Subcutaneous abdominal adipose tissue (tissue), 5 donors: Measurements from ENCODE around the gene GBGT1.

Experiments used
- H3K27ac ChIP-seq: one replicate; pipeline ENCODE4 v1.7.0; 2013; ENCODE audit warnings: low read depth, mild to moderate bottlenecking, inconsistent platforms, low read length, moderate library complexity
- H3K27me3 ChIP-seq, 5 donors: one replicate each; pipeline ENCODE4 v1.7.0; 2013; ENCODE audit warnings: low read length in 5 of 5, inconsistent platforms in 1 of 5; ENCODE audit not compliant: control insufficient read depth in 5 of 5, insufficient read depth in 4 of 5
- H3K36me3 ChIP-seq, 5 donors: one replicate each; pipeline ENCODE4 v1.7.0; 2013; ENCODE audit warnings: low read length in 5 of 5; ENCODE audit not compliant: control insufficient read depth in 5 of 5, insufficient read depth in 5 of 5
- H3K4me1 ChIP-seq, 5 donors: one replicate each; pipeline ENCODE4 v1.7.0; 2013; ENCODE audit warnings: low read length in 5 of 5, mild to moderate bottlenecking in 3 of 5, moderate library complexity in 1 of 5; ENCODE audit not compliant: control insufficient read depth in 5 of 5, insufficient read depth in 5 of 5
- H3K4me3 ChIP-seq, 5 donors: one replicate each; pipeline ENCODE4 v1.7.0; 2013; ENCODE audit warnings: low read length in 5 of 5, low read depth in 1 of 5
- H3K9ac ChIP-seq, 5 donors: one replicate each; pipeline ENCODE4 v1.7.0; 2013; ENCODE audit warnings: low read length in 5 of 5, mild to moderate bottlenecking in 4 of 5, moderate library complexity in 3 of 5
- H3K9me3 ChIP-seq, 5 donors: one replicate each; pipeline ENCODE4 v1.7.0; 2013; ENCODE audit warnings: low read length in 5 of 5; ENCODE audit not compliant: control insufficient read depth in 5 of 5
- donor health status: healthy.
- donor health status: healthy.
- donor health status: healthy.
- donor health status: healthy.
- donor health status: healthy.

The GBGT1 gene

GRCh38 chr9:133139246-133140173, 24.2 kb downstream of the GBGT1 start:
- H3K36me3 ChIP-seq = no peaks in the 10 kb centered on the region
- H3K4me3 ChIP-seq = no peak overlapping the region
- no peaks in the 10 kb centered on the region for H3K27me3 ChIP-seq
- H3K9ac ChIP-seq = no peak overlapping the region
- H3K9me3 ChIP-seq = no peaks in the 10 kb centered on the region
- peaks cover 20 to 68% (median 59%) of the 10 kb centered on the region in 5 donors for H3K4me1 ChIP-seq
- H3K27ac ChIP-seq = no peak overlapping the region

GRCh38 chr9:133137451-133138231, 26.1 kb downstream of the GBGT1 start:
- H3K27me3 ChIP-seq = no peaks in the 10 kb centered on the region
- H3K9me3 ChIP-seq = no peaks in the 10 kb centered on the region
- peak overlapping the region; percentile 79 for H3K27ac ChIP-seq
- no peaks in the 10 kb centered on the region for H3K36me3 ChIP-seq
- H3K4me1 ChIP-seq = peaks cover 27 to 70% (median 63%) of the 10 kb centered on the region in 5 donors
- H3K9ac ChIP-seq = peak overlapping the region in 4 of 5 donors; percentile 51 to 81 (median 58)
- H3K4me3 ChIP-seq = no peak overlapping the region

- H3K27ac ChIP-seq = peak overlapping the region; percentile 95
- H3K9me3 ChIP-seq = no peaks in the 10 kb centered on the region
- no peaks in the 10 kb centered on the region for H3K36me3 ChIP-seq
- peak overlapping the region in 4 of 5 donors; percentile 35 to 73 (median 66) for H3K9ac ChIP-seq
- H3K4me3 ChIP-seq = peak overlapping the region in 1 of 5 donors; percentile 7
- H3K4me1 ChIP-seq = peaks cover 26 to 72% (median 60%) of the 10 kb centered on the region in 5 donors
- no peaks in the 10 kb centered on the region for H3K27me3 ChIP-seq
Observed at GRCh38 chr9:133135146-133135745, 28.5 kb downstream of the GBGT1 start.

- peak overlapping the region in 2 of 5 donors; percentile 7 to 32 for H3K4me3 ChIP-seq
Observed at GRCh38 chr9:133134388-133135145, 29.1 kb downstream of the GBGT1 start.

GRCh38 chr9:133133681-133134387, 29.9 kb downstream of the GBGT1 start:
- H3K4me3 ChIP-seq = peak overlapping the region in 4 of 5 donors; percentile 17 to 32 (median 19)
- no peaks in the 10 kb centered on the region for H3K27me3 ChIP-seq
- H3K4me1 ChIP-seq = peaks cover 26 to 72% (median 60%) of the 10 kb centered on the region in 5 donors

More at GRCh38 chr9:133134388-133135145, 29.1 kb downstream of the GBGT1 start:
- Histone ChIP-seq H3K9me3 (no peaks in the 10 kb centered on the region), H3K9ac (peak overlapping the region; percentile 6 to 73 (median 62)), H3K27ac (peak overlapping the region; percentile 95), H3K4me1 (peaks cover 26 to 72% (median 60%) of the 10 kb centered on the region in 5 donors), H3K36me3 (no peaks in the 10 kb centered on the region), H3K27me3 (no peaks in the 10 kb centered on the region)

GRCh38 chr9:133132174-133132573, 31.5 kb downstream of the GBGT1 start:
- H3K4me3 ChIP-seq = no peak overlapping the region
- no peaks in the 10 kb centered on the region for H3K36me3 ChIP-seq
- H3K9me3 ChIP-seq = no peaks in the 10 kb centered on the region
- peak overlapping the region in 1 of 5 donors; percentile 7 for H3K9ac ChIP-seq
- peaks cover 27 to 71% (median 64%) of the 10 kb centered on the region in 5 donors for H3K4me1 ChIP-seq
- H3K27ac ChIP-seq = peak overlapping the region; percentile 95
- no peaks in the 10 kb centered on the region for H3K27me3 ChIP-seq

More at GRCh38 chr9:133133681-133134387, 29.9 kb downstream of the GBGT1 start:
- Histone ChIP-seq H3K36me3 (no peaks in the 10 kb centered on the region), H3K27ac (peak overlapping the region; percentile 95), H3K9ac (peak overlapping the region; percentile 35 to 73 (median 64)), H3K9me3 (no peaks in the 10 kb centered on the region)

- no peak overlapping the region for H3K9ac ChIP-seq
- H3K27ac ChIP-seq = peak overlapping the region; percentile 95
- H3K4me3 ChIP-seq = no peak overlapping the region
- H3K27me3 ChIP-seq = no peaks in the 10 kb centered on the region
- no peaks in the 10 kb centered on the region for H3K36me3 ChIP-seq
- no peaks in the 10 kb centered on the region for H3K9me3 ChIP-seq
- peaks cover 30 to 73% (median 68%) of the 10 kb centered on the region in 5 donors for H3K4me1 ChIP-seq
Observed at GRCh38 chr9:133131506-133131905, 32.2 kb downstream of the GBGT1 start.

GRCh38 chr9:133130685-133131244, 32.9 kb downstream of the GBGT1 start:
- Histone ChIP-seq H3K4me3 (peak overlapping the region in 1 of 5 donors; percentile 16), H3K9me3 (no peaks in the 10 kb centered on the region), H3K27me3 (no peaks in the 10 kb centered on the region), H3K9ac (no peak overlapping the region), H3K4me1 (peaks cover 35 to 76% (median 70%) of the 10 kb centered on the region in 5 donors), H3K36me3 (no peaks in the 10 kb centered on the region), H3K27ac (no peak overlapping the region)
